Measurements from ENCODE around the gene RDH16. TPM values are rescaled to one million over a fixed set of nuclear protein-coding genes. Genes with fewer than 3 reads are reported as not detected.
"Not testable (repeated sequence)": the region's sequence is repeated elsewhere in the genome, so short reads cannot be mapped to it uniquely, and the experiment has no call there.

RDH16 gene
- total RNA-seq, 1 experiment from 2014 or later = 0.16 TPM

- Mint-ChIP-seq H3K36me3 (ENCODE audit: insufficient read depth, unreplicated experiment) (no peaks in the 10 kb centered on the region), H3K4me3 (ENCODE audit: unreplicated experiment) (no peak overlapping the region), H3K9me3 (ENCODE audit: unreplicated experiment) (no peaks in the 10 kb centered on the region), H3K27me3 (ENCODE audit: insufficient read depth, unreplicated experiment) (no peaks in the 10 kb centered on the region), H3K4me1 (ENCODE audit: insufficient read depth, unreplicated experiment) (peaks cover 15% of the 10 kb centered on the region), H3K27ac (ENCODE audit: low read depth, unreplicated experiment) (peak overlapping the region; percentile 66)
- DNase-seq (ENCODE audit: unreplicated experiment) = no peak
- ChIA-PET CTCF (interaction anchor here (0.6 to 0.8 kb wide), 3 partner anchors 81 to 176 kb away, joined by 3 read pairs; no protein-coding TSS in a partner anchor), POLR2A (interaction anchor here (0.6 to 1.1 kb wide), 3 partner anchors 81 to 334 kb away, joined by 3 read pairs; partner anchors contain the start of gene ATP5F1B)
- no TSS peak for BruUV-seq (replicated peaks)
- no peak for TF ChIP-seq CTCF (IDR thresholded peaks at IDR 0.05; ENCODE audit: unreplicated experiment)
- intact Hi-C loops (cut with micrococcal nuclease) = no loop called here
Observed at GRCh38 chr12:56979628-56980027, 22.2 kb upstream of the RDH16 start.

- H3K9me3 Mint-ChIP-seq (ENCODE audit: unreplicated experiment) = no peaks in the 10 kb centered on the region
- no peak overlapping the region for H3K27ac Mint-ChIP-seq (ENCODE audit: low read depth, unreplicated experiment)
- no peaks in the 10 kb centered on the region for H3K27me3 Mint-ChIP-seq (ENCODE audit: insufficient read depth, unreplicated experiment)
- ChIA-PET POLR2A (interaction anchor here (0.6 kb wide), 1 partner anchor 333 kb away, joined by 3 read pairs; the partner anchor contains the start of gene ATP5F1B), CTCF (interaction anchor here (0.6 to 0.8 kb wide), 3 partner anchors 82 to 158 kb away, joined by 3 to 8 read pairs (median 3); no protein-coding TSS in a partner anchor)
- no peak for DNase-seq (ENCODE audit: unreplicated experiment)
- no peaks in the 10 kb centered on the region for H3K36me3 Mint-ChIP-seq (ENCODE audit: insufficient read depth, unreplicated experiment)
- H3K4me1 Mint-ChIP-seq (ENCODE audit: insufficient read depth, unreplicated experiment) = peaks cover 10% of the 10 kb centered on the region
- H3K4me3 Mint-ChIP-seq (ENCODE audit: unreplicated experiment) = no peak overlapping the region
- TF ChIP-seq CTCF (IDR thresholded peaks at IDR 0.05; ENCODE audit: unreplicated experiment) = no peak
- no TSS peak for BruUV-seq (replicated peaks)
- intact Hi-C loops (cut with micrococcal nuclease) = no loop called here
Observed at GRCh38 chr12:56978397-56979138, 21.2 kb upstream of the RDH16 start.

- H3K4me1 Mint-ChIP-seq (ENCODE audit: insufficient read depth, unreplicated experiment); intact Hi-C loops (cut with micrococcal nuclease); BruUV-seq (replicated peaks); H3K27me3 Mint-ChIP-seq (ENCODE audit: insufficient read depth, unreplicated experiment); H3K27ac Mint-ChIP-seq (ENCODE audit: low read depth, unreplicated experiment); POLR2A ChIA-PET; DNase-seq (ENCODE audit: unreplicated experiment); H3K9me3 Mint-ChIP-seq (ENCODE audit: unreplicated experiment); H3K36me3 Mint-ChIP-seq (ENCODE audit: insufficient read depth, unreplicated experiment); H3K4me3 Mint-ChIP-seq (ENCODE audit: unreplicated experiment): not testable (repeated sequence)
- CTCF ChIA-PET = interaction anchor here (0.9 kb wide), 2 partner anchors 10 to 85 kb away, joined by 3 to 5 read pairs; no protein-coding TSS in a partner anchor
Observed at GRCh38 chr12:56977361-56977760, 20.0 kb upstream of the RDH16 start.

GRCh38 chr12:56974224-56974623 lies 16.8 kb upstream of the RDH16 start:
- CTCF ChIA-PET; H3K36me3 Mint-ChIP-seq (ENCODE audit: insufficient read depth, unreplicated experiment); DNase-seq (ENCODE audit: unreplicated experiment); H3K9me3 Mint-ChIP-seq (ENCODE audit: unreplicated experiment); BruUV-seq (replicated peaks); H3K27ac Mint-ChIP-seq (ENCODE audit: low read depth, unreplicated experiment); H3K4me3 Mint-ChIP-seq (ENCODE audit: unreplicated experiment); H3K4me1 Mint-ChIP-seq (ENCODE audit: insufficient read depth, unreplicated experiment); H3K27me3 Mint-ChIP-seq (ENCODE audit: insufficient read depth, unreplicated experiment); POLR2A ChIA-PET; intact Hi-C loops (cut with micrococcal nuclease): not testable (repeated sequence)

GRCh38 chr12:56968910-56969309 lies 11.5 kb upstream of the RDH16 start:
- H3K27me3 Mint-ChIP-seq (ENCODE audit: insufficient read depth, unreplicated experiment); H3K36me3 Mint-ChIP-seq (ENCODE audit: insufficient read depth, unreplicated experiment); POLR2A ChIA-PET; intact Hi-C loops (cut with micrococcal nuclease); H3K27ac Mint-ChIP-seq (ENCODE audit: low read depth, unreplicated experiment); BruUV-seq (replicated peaks); H3K4me3 Mint-ChIP-seq (ENCODE audit: unreplicated experiment); H3K9me3 Mint-ChIP-seq (ENCODE audit: unreplicated experiment); DNase-seq (ENCODE audit: unreplicated experiment); CTCF ChIA-PET; H3K4me1 Mint-ChIP-seq (ENCODE audit: insufficient read depth, unreplicated experiment): not testable (repeated sequence)

- H3K4me3 Mint-ChIP-seq (ENCODE audit: unreplicated experiment); H3K4me1 Mint-ChIP-seq (ENCODE audit: insufficient read depth, unreplicated experiment); H3K27ac Mint-ChIP-seq (ENCODE audit: low read depth, unreplicated experiment); H3K27me3 Mint-ChIP-seq (ENCODE audit: insufficient read depth, unreplicated experiment); H3K9me3 Mint-ChIP-seq (ENCODE audit: unreplicated experiment); POLR2A ChIA-PET; DNase-seq (ENCODE audit: unreplicated experiment); intact Hi-C loops (cut with micrococcal nuclease); BruUV-seq (replicated peaks); H3K36me3 Mint-ChIP-seq (ENCODE audit: insufficient read depth, unreplicated experiment): not testable (repeated sequence)
- CTCF ChIA-PET = interaction anchor here (0.6 kb wide), 2 partner anchors 121 to 135 kb away, joined by 3 to 7 read pairs; no protein-coding TSS in a partner anchor
Observed at GRCh38 chr12:56965997-56966642, 8.7 kb upstream of the RDH16 start.

GRCh38 chr12:56965124-56965523 lies 7.7 kb upstream of the RDH16 start:
- not testable (repeated sequence) for H3K4me3 Mint-ChIP-seq (ENCODE audit: unreplicated experiment)

More at GRCh38 chr12:56965124-56965523, 7.7 kb upstream of the RDH16 start:
- POLR2A ChIA-PET; H3K27ac Mint-ChIP-seq (ENCODE audit: low read depth, unreplicated experiment); DNase-seq (ENCODE audit: unreplicated experiment); BruUV-seq (replicated peaks); H3K9me3 Mint-ChIP-seq (ENCODE audit: unreplicated experiment); H3K27me3 Mint-ChIP-seq (ENCODE audit: insufficient read depth, unreplicated experiment); H3K4me1 Mint-ChIP-seq (ENCODE audit: insufficient read depth, unreplicated experiment); H3K36me3 Mint-ChIP-seq (ENCODE audit: insufficient read depth, unreplicated experiment); intact Hi-C loops (cut with micrococcal nuclease): not testable (repeated sequence)
- CTCF ChIA-PET = interaction anchor here (0.6 kb wide), 2 partner anchors 120 to 134 kb away, joined by 3 to 7 read pairs; no protein-coding TSS in a partner anchor

Data from MCF 10A (cell line).